Vagina (tissue), 2 donors: ENCODE data around the gene NEK6. TPM values are rescaled to one million over a fixed set of nuclear protein-coding genes. Genes with fewer than 3 reads are reported as not detected.

Experiments used
- DNase-seq, 2 donors: peaks; one replicate each; pipeline ENCODE4 v3.0.0-alpha.2; 2017; ENCODE audit errors: extremely low spot score in 2 of 2
- H3K27ac ChIP-seq: fragments of 200-600 bp; sonication (generic); one replicate; pipeline ENCODE4 v1.5.1; 2019
- H3K27me3 ChIP-seq: fragments of 200-600 bp; sonication (generic); one replicate; pipeline ENCODE4 v1.5.1; 2019
- H3K36me3 ChIP-seq, 2 donors: fragments of 200-600 bp; sonication (generic); one replicate each; pipeline ENCODE4 v1.5.1; 2017 to 2019
- H3K4me1 ChIP-seq: fragments of 200-600 bp; sonication (generic); one replicate; pipeline ENCODE4 v1.5.1; 2019
- H3K4me3 ChIP-seq, 2 donors: fragments of 200-600 bp; sonication (generic); 1 replicate in 1 of 2; 2 replicates in 1 of 2; pipeline ENCODE4 v1.5.1; 2016 to 2019
- H3K9me3 ChIP-seq: fragments of 200-600 bp; sonication (generic); one replicate; pipeline ENCODE4 v1.5.1; 2019
- POLR2A ChIP-seq, 2 donors: fragments of 450-650 bp; IDR thresholded peaks; one replicate each; pipeline ENCODE4 v1.6.1; 2017; ENCODE audit warnings: antibody characterized with exemption in 2 of 2, mild to moderate bottlenecking in 2 of 2, moderate library complexity in 2 of 2
- POLR2AphosphoS5 ChIP-seq, 2 donors: sonication (generic); formaldehyde crosslinking; IDR thresholded peaks; one replicate each; pipeline ENCODE4 v1.9.0; 2017; ENCODE audit warnings: antibody characterized with exemption in 2 of 2, mild to moderate bottlenecking in 2 of 2, low read depth in 1 of 2; ENCODE audit not compliant: insufficient read depth in 1 of 2
- intact Hi-C: fragments of 100-400 bp; cut with DNase I; formaldehyde crosslinking; loops from one replicate; pipeline ENCODE4 v1.15.1; 2023
- total RNA-seq: library from RNA; depleted of rRNA; stranded (reverse); fragments of >200 nt; gene quantifications from one replicate; pipeline ENCODE4 v1.2.3, GENCODE V29; 2016
- TF ChIP-seq, protein P1 (sequence below), 3 experiments: fragments of 450-650 bp in 2 of 3; fragments of 200-600 bp in 1 of 3; sonication (generic) in 1 of 3; IDR thresholded peaks; one replicate each; pipeline ENCODE4 v1.5.1; 2017 to 2019; ENCODE audit warnings: antibody characterized with exemption in 3 of 3, mild to moderate bottlenecking in 2 of 3, moderate library complexity in 2 of 3

NEK6 gene
- total RNA-seq, 1 donor from 2014 or later: 44.4 TPM

DNA sequence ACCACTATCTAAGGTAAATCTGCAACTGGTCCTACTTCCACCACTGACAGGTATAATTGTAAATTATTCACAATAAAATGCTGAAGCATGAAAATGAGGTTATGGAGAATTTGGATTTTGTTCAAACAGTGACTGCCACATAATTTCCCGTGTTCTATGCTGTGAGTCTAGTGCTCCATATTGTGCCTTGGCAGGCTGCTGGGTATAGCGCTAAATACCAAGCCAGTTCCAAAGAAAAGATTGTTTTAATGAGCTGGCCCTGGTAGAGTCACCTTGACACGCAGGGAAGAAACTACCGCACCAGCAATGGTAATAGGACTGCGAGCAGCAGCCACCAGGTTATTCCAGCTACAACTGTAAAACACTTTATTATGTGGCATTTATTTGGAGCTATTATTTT lies 127.1 kb downstream of the NEK6 start:
- DNase-seq: no peak
- no peaks in the 10 kb centered on the region for H3K27me3 ChIP-seq
- H3K4me3 ChIP-seq: no peak overlapping the region
- peaks cover 19% of the 10 kb centered on the region for H3K4me1 ChIP-seq
- H3K9me3 ChIP-seq: no peaks in the 10 kb centered on the region
- no peak overlapping the region for H3K27ac ChIP-seq
- peaks cover 0 to 14% of the 10 kb centered on the region in 2 donors for H3K36me3 ChIP-seq
- TF ChIP-seq POLR2A (IDR thresholded peaks at IDR 0.05) (no peak), POLR2AphosphoS5 (IDR thresholded peaks at IDR 0.05; ENCODE audit: insufficient read depth in 1 of 2, low read depth in 1 of 2) (no peak)
- TF ChIP-seq, protein P1, sequence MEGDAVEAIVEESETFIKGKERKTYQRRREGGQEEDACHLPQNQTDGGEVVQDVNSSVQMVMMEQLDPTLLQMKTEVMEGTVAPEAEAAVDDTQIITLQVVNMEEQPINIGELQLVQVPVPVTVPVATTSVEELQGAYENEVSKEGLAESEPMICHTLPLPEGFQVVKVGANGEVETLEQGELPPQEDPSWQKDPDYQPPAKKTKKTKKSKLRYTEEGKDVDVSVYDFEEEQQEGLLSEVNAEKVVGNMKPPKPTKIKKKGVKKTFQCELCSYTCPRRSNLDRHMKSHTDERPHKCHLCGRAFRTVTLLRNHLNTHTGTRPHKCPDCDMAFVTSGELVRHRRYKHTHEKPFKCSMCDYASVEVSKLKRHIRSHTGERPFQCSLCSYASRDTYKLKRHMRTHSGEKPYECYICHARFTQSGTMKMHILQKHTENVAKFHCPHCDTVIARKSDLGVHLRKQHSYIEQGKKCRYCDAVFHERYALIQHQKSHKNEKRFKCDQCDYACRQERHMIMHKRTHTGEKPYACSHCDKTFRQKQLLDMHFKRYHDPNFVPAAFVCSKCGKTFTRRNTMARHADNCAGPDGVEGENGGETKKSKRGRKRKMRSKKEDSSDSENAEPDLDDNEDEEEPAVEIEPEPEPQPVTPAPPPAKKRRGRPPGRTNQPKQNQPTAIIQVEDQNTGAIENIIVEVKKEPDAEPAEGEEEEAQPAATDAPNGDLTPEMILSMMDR (IDR thresholded peaks at IDR 0.05): no peak
- intact Hi-C loops: no loop called here

DNA sequence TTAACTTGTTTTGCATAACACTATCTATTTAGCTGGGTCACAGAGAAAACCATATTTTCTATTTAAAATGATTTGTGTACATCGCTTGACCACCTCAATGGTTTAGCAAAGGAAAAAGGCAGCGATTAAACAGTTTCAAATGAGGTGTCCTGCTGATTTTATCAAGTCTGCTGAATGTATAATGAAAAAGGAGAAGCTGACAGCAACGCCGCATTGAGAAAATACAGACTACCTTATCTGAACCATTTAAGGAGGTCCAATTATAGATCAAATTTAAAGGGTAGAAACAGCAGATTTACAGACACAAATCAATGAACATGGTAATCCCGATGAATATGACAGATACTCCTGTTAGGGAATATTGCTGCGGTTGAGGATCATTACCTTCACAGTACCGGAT lies 127.9 kb downstream of the NEK6 start:
- Histone ChIP-seq H3K9me3 (no peaks in the 10 kb centered on the region), H3K36me3 (peaks cover 0 to 6% of the 10 kb centered on the region in 2 donors), H3K4me3 (no peak overlapping the region), H3K4me1 (peaks cover 25% of the 10 kb centered on the region), H3K27ac (no peak overlapping the region), H3K27me3 (no peaks in the 10 kb centered on the region)
- intact Hi-C loops: no loop called here
- TF ChIP-seq POLR2AphosphoS5 (IDR thresholded peaks at IDR 0.05; ENCODE audit: insufficient read depth in 1 of 2, low read depth in 1 of 2) (no peak), POLR2A (IDR thresholded peaks at IDR 0.05) (no peak)
- TF ChIP-seq, protein P1 (IDR thresholded peaks at IDR 0.05): no peak
- DNase-seq: no peak

DNA sequence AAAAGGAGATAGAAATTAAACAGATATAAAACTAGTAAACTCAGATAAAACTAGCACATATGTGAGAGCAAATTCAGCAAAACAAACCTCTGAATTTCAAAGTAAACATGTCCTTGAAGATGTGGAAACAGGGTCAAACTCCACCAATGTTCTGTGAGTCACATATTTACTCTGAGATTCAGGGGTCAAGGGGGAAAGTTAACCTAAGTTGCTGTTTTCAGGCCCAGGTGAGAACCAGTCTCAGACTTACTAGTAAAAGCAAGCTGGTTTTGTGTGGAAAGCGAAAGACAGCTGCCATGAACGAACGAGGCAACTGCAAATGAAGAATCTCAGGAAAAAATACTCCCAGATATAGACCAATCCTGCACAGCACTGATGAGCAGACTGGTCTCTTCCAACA lies 128.5 kb downstream of the NEK6 start:
- Histone ChIP-seq H3K4me3 (no peak overlapping the region), H3K36me3 (peaks cover 0 to 4% of the 10 kb centered on the region in 2 donors), H3K9me3 (no peaks in the 10 kb centered on the region), H3K27me3 (no peaks in the 10 kb centered on the region), H3K4me1 (peaks cover 31% of the 10 kb centered on the region), H3K27ac (no peak overlapping the region)
- intact Hi-C loops: no loop called here
- TF ChIP-seq POLR2AphosphoS5 (IDR thresholded peaks at IDR 0.05; ENCODE audit: insufficient read depth in 1 of 2, low read depth in 1 of 2) (no peak), POLR2A (IDR thresholded peaks at IDR 0.05) (no peak)
- TF ChIP-seq, protein P1 (IDR thresholded peaks at IDR 0.05): no peak
- no peak for DNase-seq

DNA sequence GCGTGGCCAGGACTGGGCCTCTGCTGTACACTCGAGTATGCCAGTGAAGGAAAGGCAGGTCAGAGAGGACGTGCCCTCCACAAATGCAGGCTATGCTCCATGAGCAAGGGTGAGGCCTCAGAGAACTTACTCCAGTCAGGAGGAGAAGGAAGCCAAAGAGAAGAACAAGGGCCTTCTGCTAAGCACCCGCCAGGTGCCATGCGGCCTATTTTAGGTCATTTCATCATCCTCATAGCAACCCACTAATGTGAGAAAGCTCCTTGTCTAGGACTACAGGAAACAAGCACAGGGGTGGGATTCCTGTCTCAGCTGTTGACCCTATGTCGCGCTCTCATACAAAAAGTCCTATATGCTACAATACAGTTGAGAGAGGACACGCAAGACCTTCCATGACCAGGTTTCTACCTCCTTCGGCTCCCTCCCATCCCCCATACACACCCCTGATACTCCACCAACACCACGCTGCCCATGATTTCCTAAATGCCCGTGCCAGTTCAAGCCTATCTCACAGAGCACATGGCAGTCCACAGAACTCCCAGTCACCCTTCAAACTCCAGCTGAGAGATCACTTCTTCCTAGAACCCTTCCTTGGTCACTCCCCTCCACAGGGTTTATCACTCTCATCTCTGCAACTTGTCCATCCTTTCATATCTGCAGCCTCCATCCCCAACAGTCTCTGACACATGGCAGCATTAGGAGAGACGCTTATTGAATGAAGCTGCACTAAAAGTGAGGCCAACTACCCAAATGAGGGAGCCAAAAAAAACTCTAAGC lies 130.7 kb downstream of the NEK6 start:
- no peaks in the 10 kb centered on the region for H3K36me3 ChIP-seq
- DNase-seq: no peak
- H3K4me3 ChIP-seq: no peak overlapping the region
- H3K27me3 ChIP-seq: no peaks in the 10 kb centered on the region
- no peak overlapping the region for H3K27ac ChIP-seq
- H3K4me1 ChIP-seq: peaks cover 52% of the 10 kb centered on the region
- TF ChIP-seq POLR2AphosphoS5 (IDR thresholded peaks at IDR 0.05; ENCODE audit: insufficient read depth in 1 of 2, low read depth in 1 of 2): no peak
- no peak for TF ChIP-seq POLR2A (IDR thresholded peaks at IDR 0.05)
- TF ChIP-seq, protein P1 (IDR thresholded peaks at IDR 0.05): no peak
- H3K9me3 ChIP-seq: no peaks in the 10 kb centered on the region
- intact Hi-C loops: no loop called here
